Skin of body (tissue), 2 donors: ENCODE results near the gene SMOC2. TPM values are rescaled to one million over a fixed set of nuclear protein-coding genes. Genes with fewer than 3 reads are reported as not detected.

ENCODE experiments used
- DNase-seq: peaks from one replicate; lab custom pipeline; 2025; lab: John Stamatoyannopoulos, UW
- total RNA-seq: library from RNA; depleted of rRNA; stranded (reverse); fragments of >200 nt; gene quantifications from one replicate; pipeline ENCODE4 v1.2.3, GENCODE V29; 2014

Gene SMOC2
- total RNA-seq, 1 donor from 2014 or later: 29.6 TPM

GRCh38 chr6:168516944-168517741 is 76.2 kb downstream of the SMOC2 start:
- no peak for DNase-seq

- DNase-seq: no peak
Observed at GRCh38 chr6:168517742-168518347, 76.9 kb downstream of the SMOC2 start.

- no peak for DNase-seq
Observed at GRCh38 chr6:168518348-168518745, 77.4 kb downstream of the SMOC2 start.

- DNase-seq: no peak
Observed at GRCh38 chr6:168518867-168519266, 77.9 kb downstream of the SMOC2 start.

- no peak for DNase-seq
Observed at GRCh38 chr6:168520233-168520632, 79.2 kb downstream of the SMOC2 start.

GRCh38 chr6:168524571-168525001 is 83.6 kb downstream of the SMOC2 start:
- peak; percentile 72 for DNase-seq

GRCh38 chr6:168525114-168525513 is 84.1 kb downstream of the SMOC2 start:
- no peak for DNase-seq

GRCh38 chr6:168525926-168526630 is 85.1 kb downstream of the SMOC2 start:
- no peak for DNase-seq

GRCh38 chr6:168526841-168527281 is 85.9 kb downstream of the SMOC2 start:
- no peak for DNase-seq

GRCh38 chr6:168527451-168528210 is 86.6 kb downstream of the SMOC2 start:
- DNase-seq: no peak

- DNase-seq: no peak
Observed at GRCh38 chr6:168528474-168529095, 87.6 kb downstream of the SMOC2 start.

GRCh38 chr6:168529214-168529613 is 88.2 kb downstream of the SMOC2 start:
- DNase-seq: no peak

GRCh38 chr6:168530653-168531071 is 89.7 kb downstream of the SMOC2 start:
- no peak for DNase-seq

GRCh38 chr6:168532070-168532469 is 91.1 kb downstream of the SMOC2 start:
- no peak for DNase-seq

- no peak for DNase-seq
Observed at GRCh38 chr6:168533414-168533813, 92.4 kb downstream of the SMOC2 start.

GRCh38 chr6:168534265-168534664 is 93.3 kb downstream of the SMOC2 start:
- DNase-seq: no peak

- DNase-seq: no peak
Observed at GRCh38 chr6:168535711-168536110, 94.7 kb downstream of the SMOC2 start.

- DNase-seq: no peak
Observed at GRCh38 chr6:168536196-168536595, 95.2 kb downstream of the SMOC2 start.

- peak; percentile 86 for DNase-seq
Observed at GRCh38 chr6:168536665-168537539, 95.9 kb downstream of the SMOC2 start.

GRCh38 chr6:168537540-168537884 is 96.5 kb downstream of the SMOC2 start:
- DNase-seq: no peak
